Dermis microvascular lymphatic vessel endothelial cell (primary cell): ENCODE results near the gene PPM1A. TPM values are rescaled to one million over a fixed set of nuclear protein-coding genes. Genes with fewer than 3 reads are reported as not detected.

Source experiments
- DNase-seq, 2 donors: peaks; one replicate each; pipeline versions ENCODE4 v3.0.0 to v3.0.0-alpha.2; 2010; ENCODE audit warnings: low read depth in 2 of 2
- total RNA-seq: library from RNA; depleted of rRNA; stranded (reverse); fragments of >200 nt; gene quantifications from 2 replicates; pipeline ENCODE4 v1.2.1, GENCODE V29; 2014

The PPM1A gene
- total RNA-seq, 1 donor from 2014 or later: 10.1 TPM

DNA sequence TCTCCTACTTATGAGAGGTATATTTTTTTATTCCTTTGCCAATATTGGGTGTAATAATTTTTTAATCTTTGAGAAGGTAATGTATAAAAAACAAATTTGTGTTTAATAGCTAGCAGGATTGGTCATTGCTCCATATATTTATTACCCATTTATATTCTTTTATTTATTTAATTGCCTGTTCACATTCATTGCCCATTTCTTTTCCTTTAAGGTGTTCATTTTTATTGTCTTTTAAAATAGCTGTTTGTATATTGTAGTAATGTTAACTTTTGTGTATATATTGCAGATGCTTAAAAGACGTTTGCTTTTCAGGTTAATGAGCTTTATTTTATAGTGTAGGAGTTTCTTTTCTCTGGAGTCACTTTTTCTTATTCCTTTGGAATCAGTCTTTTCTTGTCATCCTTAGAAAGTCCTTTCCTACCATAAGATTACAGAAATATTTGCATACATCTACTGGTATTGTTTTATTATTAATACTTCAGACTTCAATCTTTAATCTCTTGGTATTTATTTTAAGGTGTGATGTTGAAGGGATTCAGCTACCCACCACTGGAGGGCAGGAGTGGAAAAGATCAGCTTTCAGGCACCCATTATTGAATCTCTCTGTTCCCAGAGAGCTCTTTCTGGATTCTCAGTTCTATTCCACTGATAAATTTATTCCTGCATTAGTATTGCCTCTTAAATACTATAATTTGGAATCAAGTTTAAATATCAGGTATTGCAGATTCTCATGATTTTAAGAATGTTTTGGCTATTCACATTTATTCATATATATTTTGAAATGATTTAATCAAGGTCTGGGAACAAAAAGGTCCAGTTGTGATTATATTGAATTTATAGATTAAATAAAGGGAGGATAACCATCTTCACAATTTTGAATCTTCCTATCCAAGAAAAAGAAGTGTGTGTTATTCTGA is 17.3 kb downstream of the PPM1A start:
- peak in 1 of 2 donors; percentile 45 for DNase-seq

DNA sequence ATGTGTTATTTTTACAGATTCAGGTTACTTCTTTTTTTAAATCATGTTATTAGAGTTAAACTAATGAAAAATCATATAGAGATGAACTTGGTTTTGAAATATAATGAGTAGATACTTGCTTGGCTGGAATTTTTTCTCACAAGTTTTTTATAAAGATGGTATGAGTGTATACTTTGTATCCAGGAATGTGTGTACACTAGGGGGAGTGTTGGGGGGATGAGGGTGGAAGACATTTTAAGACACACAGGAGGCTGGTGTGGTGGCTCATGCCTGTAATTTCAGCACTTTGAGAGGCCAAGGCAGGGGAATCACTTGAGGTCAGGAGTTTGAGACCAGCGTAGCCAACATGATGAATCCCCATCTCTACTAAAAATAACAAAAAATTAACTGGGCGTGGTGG is 23.2 kb downstream of the PPM1A start:
- DNase-seq: no peak

DNA sequence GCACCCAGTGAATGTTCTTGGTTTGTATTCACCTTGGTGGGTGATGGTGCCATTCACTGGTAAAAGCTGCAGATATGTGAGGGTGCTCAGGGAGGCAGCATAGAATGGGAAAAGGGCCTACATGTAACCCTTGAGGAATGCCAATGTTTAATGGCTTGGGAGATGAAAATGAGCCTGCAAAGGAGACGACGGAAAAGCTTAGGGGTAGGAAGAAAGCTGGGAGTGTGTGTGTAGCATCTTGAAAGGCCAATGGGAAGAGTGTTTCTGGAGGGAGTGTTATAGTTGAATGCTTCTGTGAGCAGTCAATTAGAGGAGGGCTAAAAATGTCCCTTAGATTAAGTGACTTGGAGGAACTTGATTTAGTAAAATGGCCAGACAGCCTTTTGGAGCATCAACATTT is 24.9 kb downstream of the PPM1A start:
- DNase-seq: no peak

DNA sequence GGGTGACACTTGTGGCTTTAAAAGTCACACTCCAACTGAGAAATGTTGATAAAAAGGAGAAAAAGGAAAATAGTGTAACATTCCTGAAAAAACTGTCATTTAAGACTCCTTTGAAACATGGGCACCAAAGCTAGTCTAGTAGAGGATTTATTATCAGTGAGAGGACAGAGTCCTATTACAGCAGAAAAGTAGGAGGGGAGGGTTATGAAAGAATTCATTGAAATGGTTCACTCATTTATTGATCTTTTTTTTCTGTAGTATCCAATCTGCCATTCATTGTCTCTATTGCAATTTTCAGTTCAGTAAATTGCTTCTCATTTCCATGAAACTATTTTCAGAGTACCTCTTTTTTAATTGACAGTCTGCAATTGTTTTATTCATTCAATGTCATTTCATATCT is 25.4 kb downstream of the PPM1A start:
- no peak for DNase-seq

DNA sequence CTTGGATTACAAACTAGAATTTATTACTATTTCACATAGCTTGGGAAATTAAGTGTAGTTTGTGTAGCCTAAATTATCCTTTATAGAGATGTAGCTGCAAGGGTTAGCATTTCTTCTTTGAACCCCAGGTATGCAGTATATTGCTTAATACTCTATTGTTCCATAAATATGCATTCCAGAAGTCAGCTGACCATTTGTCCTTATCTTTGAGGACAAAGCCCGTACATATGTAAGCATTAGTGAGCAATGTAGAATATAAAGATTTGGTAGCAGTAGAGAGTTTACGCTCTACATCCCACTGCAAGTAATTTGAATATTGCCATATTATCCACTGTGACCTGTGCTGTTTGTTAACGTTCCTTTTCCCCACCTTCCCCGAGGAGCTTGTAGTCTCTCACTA is 26.9 kb downstream of the PPM1A start:
- no peak for DNase-seq

DNA sequence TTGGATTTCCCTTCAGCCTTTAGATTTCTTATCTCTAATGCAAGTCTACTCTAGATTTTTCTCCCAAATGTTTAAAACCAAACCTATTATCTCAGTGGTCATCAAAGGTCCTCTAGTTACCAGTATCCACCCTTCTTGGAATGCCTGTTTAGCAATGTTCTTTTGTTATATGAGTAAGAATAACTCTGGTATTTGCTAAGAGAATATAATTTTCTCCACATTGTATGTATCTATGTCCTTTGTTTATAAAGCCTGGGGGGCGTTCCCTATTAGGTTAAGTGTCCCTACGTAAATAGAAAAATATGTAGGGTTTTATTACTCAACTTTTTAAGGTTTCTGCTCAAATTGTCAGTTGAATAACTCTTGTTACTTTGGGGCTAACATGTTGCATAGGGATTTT is 27.3 kb downstream of the PPM1A start:
- no peak for DNase-seq

DNA sequence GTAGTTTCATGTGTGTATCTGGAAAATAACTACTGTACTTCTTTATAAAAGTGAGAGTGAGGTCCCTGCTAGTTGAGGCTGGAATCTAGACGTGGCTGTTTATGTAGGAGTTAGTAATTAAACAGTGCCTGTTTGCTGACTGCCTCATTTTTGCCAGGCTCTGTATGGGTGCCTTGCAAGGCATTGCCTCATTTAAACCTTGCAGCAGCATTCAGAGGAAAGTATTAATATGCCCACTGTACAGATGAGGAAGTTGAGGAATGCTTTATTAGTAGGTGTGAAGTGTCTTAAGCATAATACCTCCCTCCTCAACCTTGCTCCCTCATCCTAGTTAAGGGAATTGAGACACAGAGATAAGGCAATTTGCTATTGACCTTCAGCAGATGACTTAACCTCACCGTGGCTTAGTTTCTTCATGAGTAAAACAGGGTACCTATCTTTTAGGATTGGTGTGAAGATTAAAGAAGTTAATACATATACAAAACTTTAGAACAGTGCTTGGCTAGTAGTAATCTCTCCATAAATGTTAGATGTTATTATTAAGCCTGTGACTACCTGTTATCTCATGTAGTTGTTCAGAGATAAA is 28.7 kb downstream of the PPM1A start:
- DNase-seq: no peak

DNA sequence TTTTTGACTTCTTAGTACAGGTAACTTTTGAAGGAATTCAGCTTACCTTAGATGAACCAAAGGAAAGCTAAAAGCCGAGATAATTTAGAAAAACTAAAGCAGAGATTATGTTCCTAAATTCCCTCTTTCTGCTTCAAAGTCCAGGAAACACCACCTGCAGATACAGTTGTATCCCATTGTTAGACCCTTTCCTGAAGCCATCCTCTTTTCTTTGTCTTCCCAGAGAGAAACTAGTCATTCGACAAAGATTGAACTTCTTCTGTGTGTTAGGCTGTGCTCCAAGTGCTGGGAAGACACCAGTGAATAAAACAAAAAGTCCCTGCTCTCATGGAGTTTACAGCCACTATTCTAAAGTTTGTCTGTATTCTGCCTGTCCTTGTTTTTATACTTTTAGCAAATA is 29.3 kb downstream of the PPM1A start:
- peak in 1 of 2 donors; percentile 21 for DNase-seq

DNA sequence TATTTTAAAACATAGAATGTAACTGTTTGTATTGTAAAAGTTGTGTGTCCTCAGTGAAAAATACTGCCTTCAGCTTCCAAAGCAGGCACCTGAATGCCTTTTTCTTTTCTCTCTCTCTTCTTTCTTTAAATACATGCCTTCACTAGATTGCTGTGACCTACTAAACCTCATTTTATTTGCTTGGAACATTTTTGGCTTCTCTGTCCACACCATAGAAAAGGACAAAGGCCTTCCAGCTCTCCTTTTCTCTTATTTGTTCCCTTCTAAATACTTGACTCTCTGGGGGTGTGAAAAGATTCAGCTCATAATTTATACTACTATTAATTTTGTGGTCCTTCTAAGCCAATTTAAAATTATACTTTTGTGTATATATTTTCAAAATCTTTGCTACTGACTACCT is 38.4 kb downstream of the PPM1A start:
- DNase-seq: no peak

DNA sequence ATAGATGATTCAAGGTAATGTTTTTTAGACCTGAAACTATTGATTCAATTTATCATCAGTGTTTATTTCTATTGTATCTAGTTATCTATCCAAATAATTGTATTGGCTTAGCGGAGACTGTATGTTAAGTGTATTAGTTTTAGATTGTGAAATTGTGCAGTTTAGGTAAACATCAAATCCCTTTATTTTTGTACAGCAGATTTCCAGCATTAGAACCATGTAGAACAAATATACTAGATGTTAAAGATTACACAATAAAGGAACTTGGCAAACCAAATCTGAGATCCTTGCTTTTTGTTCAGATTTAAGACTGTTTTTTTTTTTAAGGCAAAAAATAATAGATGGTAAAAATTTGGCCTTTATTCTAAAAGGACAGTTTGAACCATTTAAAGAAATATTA is 39.3 kb downstream of the PPM1A start:
- no peak for DNase-seq

DNA sequence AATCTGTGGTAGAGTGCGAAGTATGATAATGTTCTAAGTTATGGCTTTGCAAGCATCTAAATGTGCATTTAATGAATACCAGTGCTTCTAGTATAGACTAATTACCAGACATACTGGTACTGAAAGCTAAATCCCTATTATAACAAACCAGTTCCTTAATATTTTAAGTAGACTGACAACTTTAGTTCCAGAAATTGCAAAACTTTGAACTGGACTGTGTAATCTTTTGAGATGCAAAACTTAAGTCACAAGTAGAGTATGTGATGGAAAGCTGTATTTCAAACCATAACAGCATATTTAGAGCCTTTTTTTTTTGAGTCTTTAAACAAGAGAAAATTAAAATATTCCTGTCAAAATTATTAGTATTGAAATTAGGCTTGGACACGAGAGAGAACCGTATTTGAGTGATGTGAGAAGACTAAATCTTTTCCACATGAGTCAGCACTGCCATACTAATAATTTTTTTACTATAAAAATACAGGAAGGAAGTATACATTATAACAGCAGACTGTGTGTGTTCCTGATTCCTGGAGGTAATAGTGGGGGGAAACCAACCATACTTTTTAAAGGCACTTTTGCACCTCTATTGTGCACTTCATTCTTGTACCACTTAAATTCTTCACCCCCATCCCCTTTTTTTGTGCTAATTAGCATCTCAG is 45.5 kb downstream of the PPM1A start:
- peak in 1 of 2 donors; percentile 6 for DNase-seq

DNA sequence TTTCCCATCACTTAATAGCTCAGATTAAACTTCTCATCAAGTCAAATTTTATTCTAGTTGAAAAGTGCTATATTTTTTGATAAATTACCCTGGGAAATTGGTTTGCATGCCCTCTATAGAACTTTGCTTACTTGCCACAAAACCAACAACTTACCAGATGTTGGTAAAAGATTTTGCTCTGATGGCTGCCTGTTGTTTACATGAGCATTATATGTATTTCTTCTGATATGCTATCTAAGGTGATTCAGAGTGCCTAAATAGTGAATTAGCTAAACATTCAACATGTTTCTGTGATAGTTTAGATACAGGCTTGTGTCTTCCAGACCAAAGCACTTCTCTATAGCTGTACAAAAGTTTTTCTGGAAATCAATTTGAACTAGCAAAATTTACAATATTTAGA is 51.0 kb downstream of the PPM1A start:
- no peak for DNase-seq

DNA sequence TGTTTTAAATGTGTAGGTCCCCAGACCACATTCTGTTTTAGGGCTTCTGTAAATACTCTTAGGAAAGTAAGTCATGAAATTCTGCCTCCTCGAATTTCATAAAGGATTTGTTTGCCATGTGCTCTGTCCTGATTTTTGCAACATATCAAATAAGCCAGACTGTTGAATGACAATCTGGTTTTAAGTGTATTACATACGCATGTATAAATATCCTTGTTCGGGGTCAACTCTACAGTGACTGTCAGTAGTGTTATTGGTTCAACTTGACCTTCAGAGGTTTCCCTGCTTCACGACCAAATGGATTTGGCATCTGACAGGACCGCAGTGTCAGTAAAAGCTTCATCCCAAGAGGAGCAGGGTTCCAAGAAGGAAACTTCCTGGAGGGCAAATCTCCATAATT is 52.7 kb downstream of the PPM1A start:
- no peak for DNase-seq

DNA sequence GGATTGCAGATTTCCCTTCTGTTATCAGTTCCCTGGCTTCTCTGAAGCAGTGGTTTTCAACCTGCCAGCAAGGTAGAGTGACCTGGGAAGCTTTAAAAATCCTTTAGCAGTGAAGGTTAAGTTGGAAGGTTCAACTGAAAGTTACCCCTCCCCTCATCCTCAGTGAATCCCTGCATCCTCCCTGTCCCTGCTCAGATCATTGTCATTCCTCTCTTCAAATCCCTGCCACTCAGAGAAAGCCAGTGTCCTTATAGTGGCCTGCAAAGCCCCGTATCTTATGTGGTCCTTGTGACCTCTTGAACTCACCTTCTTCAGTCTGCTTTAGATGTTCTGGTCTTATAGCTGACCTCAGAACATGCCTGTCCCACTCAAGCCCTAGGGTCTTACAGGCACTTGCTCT is 53.6 kb downstream of the PPM1A start:
- DNase-seq: no peak

DNA sequence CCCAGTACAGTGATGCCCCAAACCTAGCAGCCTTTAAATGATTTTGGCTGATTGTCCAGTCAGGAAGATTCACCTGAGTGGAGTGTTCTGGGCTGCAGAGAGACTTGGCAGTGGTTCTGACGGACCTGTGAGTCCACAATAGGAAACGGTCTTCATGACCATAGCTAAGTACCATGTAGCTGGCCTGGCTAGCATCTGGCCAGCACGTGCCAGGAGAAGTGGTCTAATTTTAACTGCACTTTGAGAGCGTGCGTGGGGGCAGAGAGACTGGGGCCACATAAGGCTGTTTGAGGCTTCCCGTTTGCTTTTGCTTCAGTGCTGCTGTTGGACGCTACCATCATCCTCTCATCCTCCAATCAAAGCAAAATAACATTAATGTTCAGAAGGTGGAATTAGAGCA is 54.7 kb downstream of the PPM1A start:
- DNase-seq: no peak

DNA sequence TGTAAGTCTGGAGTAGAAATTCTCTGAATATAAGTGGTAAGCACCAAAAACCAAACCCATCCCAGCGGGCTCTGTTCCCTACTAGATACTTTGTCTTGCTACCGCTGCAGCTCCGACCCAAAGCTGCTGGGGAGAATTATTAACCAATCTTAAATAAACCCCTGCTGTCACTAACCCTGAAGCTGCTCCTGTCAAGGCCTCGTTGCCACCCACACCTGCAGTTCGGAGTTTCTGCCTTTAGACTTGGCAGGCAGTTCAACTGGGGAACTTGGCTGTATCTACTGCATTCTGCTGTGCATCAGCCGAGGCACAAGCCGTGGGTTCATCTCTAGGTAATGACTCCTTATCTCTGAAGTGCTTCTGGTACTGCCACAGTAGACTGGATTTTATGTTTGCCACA is 55.5 kb downstream of the PPM1A start:
- DNase-seq: no peak

DNA sequence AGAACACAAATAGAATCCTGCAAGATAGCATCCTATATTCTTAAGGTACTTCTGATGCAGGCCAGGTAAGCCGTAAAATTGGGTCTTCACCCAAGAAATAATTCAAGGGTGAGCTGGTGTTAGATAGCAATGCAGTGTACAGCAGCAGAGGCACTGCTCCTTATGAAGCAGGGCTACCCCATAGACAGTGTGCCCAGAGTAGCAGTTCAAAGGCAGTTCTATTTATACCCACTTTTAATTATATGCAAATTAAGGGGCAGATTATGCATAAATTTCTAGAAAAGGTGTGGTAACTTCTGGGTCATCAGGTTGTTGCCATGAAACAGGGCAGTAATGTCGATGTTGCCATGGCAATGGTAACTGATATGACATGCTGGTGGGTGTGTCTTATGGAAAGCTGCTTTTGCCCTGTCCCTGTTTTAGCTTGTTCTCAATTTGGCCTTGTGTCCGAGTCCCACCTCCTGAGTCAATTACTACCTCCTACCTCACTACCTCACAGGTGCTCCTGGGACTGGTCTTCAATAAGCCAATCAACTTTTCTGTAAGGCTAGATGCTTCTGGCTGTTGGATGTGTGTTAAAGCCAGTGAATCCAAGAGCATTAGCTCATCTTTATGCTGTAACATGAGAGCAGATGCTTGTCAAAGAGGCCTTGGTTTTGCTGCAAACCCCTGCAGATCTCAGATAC is 61.0 kb downstream of the PPM1A start:
- no peak for DNase-seq

DNA sequence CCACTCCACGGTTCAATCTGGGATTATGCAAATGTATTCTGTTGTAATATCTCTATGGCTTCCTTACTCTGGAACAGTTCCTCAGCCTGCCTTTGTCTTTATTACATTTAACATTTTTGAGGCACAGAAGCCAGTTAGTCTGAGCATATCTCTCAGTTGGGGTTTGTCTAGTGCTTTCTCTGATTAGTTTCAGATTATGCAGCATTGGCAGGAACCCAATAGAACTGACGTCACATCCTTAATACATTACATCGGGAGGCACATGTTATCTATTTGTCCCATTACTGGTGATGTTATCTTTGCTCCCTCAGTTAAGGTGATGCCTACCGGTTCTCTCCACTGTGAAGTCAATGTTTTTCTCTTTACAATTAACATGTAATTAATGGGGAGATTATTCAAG is 62.4 kb downstream of the PPM1A start:
- peak; percentile 34 to 49 for DNase-seq

DNA sequence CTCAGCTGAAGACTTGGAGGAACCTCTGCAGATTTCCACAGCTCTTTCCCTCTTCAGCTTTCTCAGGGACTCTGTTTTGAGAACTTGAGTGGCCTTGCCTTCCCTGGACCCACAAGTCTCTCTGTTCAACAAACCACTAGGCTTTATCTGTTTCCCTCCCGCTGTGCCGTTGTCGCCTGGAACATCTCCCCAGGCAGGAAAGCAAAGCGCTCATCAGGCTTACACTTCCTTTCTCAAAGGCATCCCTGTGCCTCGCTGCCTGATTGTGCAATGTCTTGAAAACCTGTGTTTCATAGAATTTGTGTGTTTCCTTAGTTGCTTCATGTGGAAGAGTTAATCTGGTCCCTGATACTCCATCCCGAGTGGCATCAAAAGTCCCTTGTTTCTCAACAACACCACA is 64.1 kb downstream of the PPM1A start:
- no peak for DNase-seq

DNA sequence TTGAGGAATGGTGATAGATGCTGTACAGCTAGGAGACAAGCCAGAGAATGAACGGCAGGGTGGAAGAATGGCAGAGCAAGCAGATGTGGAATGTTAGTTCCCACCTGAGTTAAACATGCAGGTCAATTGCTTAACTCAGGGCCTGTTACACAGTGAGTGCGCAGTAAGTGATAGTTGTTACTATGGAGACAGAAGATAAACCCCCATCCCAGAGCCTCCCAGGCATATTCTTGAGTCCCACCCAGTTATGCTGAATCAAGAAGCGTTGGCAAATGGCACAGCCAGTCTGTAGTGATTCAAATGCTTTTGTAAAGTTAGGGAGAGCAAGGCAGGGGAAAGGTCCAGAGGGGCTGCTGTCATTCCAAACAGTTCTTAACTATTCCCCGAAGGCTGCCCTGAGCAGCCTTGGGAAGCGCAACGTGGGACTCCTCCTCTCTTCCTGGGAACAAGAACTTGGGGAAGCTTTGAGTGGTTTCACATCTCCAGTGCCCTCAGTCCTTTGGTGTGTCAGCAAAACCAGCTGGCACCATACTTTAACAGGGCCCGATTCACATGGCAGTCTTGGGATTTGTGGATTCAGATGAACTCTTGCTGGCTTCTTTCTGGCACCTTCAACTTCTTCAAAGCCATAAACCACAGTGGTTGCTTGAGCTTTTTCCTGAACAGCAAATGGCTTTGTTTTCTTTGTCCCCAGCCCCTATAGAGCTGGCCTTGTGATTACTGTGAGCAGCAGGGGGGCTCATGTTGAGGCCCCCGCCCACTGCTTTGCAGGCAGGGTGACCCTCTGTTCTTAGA is 66.4 kb downstream of the PPM1A start:
- no peak for DNase-seq

DNA sequence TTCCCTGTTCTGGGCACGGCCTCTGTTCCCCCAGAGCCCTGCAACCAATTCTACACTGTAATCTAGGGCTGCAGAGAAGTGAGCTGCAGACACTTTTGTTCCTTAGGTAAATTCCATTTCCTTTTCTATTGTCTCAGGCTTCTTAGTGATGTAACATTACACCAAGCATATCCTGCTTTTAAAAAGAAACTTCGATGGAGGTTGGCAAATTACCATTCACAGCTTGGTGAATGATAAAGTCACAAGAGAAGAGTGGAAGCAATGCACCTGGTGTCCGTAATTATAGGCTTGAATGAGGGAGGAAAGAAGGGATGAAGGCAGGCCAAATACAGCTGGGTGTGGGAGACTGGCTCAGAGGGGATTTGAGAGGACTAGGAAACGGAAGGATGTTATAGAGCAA is 68.6 kb downstream of the PPM1A start:
- DNase-seq: peak in 1 of 2 donors; percentile 12
